SK-MEL-5 (cell line): ENCODE results near the gene MRPS33. TPM values are rescaled to one million over a fixed set of nuclear protein-coding genes. Genes with fewer than 3 reads are reported as not detected.
A peak's percentile ranks its signal among the peaks of the same experiment; 100 is the strongest.

ENCODE experiments used
- DNase-seq: peaks from one replicate; pipeline ENCODE4 v3.0.0-alpha.2; 2016; ENCODE audit warnings: low read depth, low spot score
- in situ Hi-C: cut with HindIII; loops from 2 replicates; pipeline ENCODE4 v1.10.0; 2016; ENCODE audit warnings: low sequenced_read_pairs, high pct_unique_total_duplicates, low pct_unique_long_range_greater_than_20kb
- total RNA-seq: library from RNA; depleted of rRNA; stranded (reverse); fragments of >200 nt; shearing (Covaris generic); gene quantifications from 2 replicates; pipeline ENCODE4 v1.2.3, GENCODE V29; 2014

Gene MRPS33
- total RNA-seq, 1 experiment from 2014 or later, result 136 TPM

DNA sequence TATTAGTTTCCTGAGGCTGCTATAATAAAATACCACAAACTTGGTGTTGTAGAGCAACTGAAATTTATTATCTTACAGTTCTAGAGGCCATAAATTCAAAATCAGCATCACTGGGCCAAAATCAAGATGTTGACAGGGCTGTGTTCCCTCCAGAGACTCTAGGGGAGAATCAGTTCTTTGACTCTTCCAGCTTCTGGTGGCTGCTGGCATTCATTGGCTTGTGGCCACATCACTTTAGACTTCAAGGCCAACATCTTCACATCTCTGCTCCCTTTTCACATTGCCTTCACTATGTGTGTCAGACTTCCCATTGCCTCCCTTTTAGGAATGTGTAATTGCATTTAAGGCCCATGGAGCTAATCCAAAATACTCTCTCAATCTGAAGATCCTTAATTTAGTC lies 1.6 kb upstream of the MRPS33 start:
- in situ Hi-C loops, result loop anchor here (25.0 kb wide), 1 partner anchor 521 kb away; no protein-coding TSS in a partner anchor
- no peak for DNase-seq

GRCh38 chr7:141014125-141014523 lies 628 bp downstream of the MRPS33 start:
- in situ Hi-C loops, result loop anchor here (25.0 kb wide), 1 partner anchor 523 kb away; no protein-coding TSS in a partner anchor
- DNase-seq, result no peak

DNA sequence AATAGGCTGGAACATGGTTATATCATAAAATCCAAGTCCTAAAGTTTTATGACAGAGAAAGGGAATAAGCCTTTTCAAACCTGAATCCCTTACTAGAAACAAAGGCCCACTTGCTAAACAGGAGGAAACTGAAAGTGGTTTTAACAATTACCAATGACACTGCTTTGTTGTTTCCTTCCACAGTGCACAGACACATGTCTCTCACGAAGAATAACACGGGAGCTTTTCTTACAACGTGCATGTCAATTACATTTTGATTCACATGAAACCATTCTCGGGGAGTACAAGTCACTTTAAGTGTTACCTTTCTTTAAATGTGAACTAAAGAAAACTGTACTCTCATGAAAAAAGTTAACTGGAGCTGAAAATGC lies 1.4 kb downstream of the MRPS33 start:
- no peak for DNase-seq

GRCh38 chr7:141012696-141013344 lies 1.9 kb downstream of the MRPS33 start:
- in situ Hi-C loops, result loop anchor here (25.0 kb wide), 1 partner anchor 524 kb away; no protein-coding TSS in a partner anchor
- no peak for DNase-seq

More for the DNA sequence above, 1.4 kb downstream of the MRPS33 start:
- in situ Hi-C loops, result loop anchor here (25.0 kb wide), 1 partner anchor 524 kb away; no protein-coding TSS in a partner anchor

- in situ Hi-C loops, result loop anchor here (25.0 kb wide), 1 partner anchor 525 kb away; no protein-coding TSS in a partner anchor
Observed at GRCh38 chr7:141012044-141012685, 2.6 kb downstream of the MRPS33 start.

DNA sequence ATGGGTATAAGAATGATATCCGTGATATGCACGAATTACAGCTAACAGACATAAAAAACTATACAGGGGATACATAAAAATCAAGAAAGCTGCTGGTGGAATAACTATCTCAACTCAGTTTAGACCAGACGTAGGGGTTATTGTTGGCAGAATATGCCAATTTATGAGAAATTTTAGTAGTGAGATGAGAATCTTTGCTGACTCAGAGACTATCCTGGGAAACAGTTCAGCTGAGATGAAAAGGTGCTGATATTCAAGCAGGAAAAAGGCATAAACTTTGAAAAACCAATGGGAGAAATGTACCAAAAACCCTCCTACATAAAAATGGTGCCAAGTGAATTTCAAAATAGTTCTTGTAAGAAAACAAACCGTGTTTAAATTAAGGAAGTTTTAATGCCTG lies 3.3 kb downstream of the MRPS33 start:
- in situ Hi-C loops, result loop anchor here (25.0 kb wide), 1 partner anchor 526 kb away; no protein-coding TSS in a partner anchor
- no peak for DNase-seq

More at GRCh38 chr7:141012044-141012685, 2.6 kb downstream of the MRPS33 start:
- DNase-seq, result peak; percentile 89

DNA sequence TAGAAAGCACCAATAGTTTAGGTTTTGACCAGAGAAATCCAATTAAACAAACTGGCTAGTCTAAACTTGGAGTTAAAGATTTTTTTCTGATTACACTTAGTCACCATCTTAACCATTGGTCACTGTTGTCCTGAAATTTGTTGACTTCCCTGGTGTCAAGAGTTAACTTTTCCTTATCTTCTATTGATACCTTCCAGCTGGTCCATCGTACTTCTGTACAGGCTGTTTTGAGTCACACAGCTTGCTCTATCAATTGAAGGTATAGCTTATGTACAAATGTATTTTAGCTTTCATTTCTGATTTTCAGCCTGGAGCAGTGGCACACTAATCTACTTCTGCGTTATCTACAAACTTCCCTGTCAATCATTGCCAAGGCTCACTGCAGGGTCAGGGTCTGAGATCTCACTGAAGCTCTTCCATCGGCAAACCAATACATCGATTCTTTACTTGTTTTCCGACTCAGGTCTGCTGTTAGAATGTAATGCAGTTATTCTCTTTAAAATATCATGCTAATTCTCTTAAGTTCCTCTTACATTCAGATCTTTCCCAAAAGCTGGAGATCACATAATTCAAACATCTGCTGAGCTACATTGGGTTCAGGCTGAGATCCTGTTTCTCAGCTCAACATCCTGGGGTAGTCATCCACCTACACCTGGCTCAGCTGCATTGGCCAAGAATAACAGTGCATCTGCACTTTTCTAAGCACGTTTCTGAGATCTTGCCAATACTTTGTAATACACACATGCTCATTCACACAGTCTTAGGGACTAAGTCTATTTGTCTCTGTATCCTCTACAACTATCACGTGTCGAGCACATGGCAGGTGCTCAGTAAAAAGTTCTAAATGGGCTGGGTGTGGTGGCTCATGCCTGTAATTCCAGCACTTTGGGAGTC lies 11.3 kb downstream of the MRPS33 start:
- DNase-seq, result no peak
- in situ Hi-C loops, result loop anchor here (25.0 kb wide), 1 partner anchor 534 kb away; no protein-coding TSS in a partner anchor

DNA sequence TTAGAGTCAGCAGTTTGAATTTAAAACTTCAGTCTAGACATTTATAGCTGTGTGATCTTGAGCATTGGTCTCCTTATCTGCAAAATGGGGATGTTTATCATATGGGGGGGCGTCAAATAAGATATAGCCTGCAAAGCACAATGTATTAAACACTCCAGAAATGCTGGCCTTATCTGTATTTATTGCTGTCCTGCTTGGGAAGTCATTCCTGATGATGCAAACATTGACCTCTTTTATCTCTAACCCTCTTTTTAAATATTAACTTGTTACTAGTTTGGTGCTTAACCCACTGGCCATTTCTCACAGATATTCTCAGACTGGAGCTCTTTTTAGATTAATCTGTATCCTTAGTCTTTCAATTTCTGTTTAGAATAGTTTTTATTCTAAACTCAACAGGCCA lies 13.2 kb downstream of the MRPS33 start:
- in situ Hi-C loops, result loop anchor here (25.0 kb wide), 1 partner anchor 536 kb away; no protein-coding TSS in a partner anchor

DNA sequence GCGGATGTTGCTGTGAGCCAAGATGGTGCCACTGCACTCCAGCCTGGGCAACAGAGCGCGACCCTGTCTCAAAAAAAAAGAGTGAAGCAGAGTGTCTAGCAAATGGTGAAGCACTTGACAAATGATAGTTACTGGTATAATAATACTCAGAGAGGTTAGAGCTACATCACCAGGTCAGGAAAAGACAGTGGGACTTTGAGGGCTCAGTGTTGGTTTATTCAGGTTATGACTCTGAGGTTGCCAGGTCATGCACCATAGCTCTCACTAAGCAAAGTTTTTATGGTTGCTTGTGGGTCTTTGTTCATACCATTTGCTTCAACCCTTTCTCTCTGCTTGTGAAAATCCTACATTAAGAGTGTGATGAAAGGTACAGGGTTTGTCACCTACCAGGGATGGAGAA lies 13.6 kb downstream of the MRPS33 start:
- no peak for DNase-seq
- in situ Hi-C loops, result loop anchor here (25.0 kb wide), 1 partner anchor 536 kb away; no protein-coding TSS in a partner anchor

More for the DNA sequence above, 13.2 kb downstream of the MRPS33 start:
- DNase-seq, result no peak

DNA sequence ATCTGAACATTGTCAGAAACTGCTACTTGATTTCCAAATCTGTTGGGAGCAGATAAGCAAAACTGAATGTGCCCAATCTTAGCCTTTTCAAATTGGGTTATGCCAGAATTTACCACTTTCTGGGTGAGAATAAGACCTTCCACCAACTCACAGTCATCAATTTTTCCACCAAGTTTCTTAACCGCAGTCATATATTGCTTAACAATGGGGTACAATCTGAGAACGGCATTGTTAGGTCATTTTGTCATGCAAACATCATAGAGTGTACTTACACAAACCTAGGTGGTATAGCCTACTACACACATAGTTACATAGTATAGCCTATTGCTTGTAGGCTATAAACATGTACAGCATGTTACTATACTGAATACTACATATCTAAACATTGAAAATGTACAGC lies 16.0 kb downstream of the MRPS33 start:
- in situ Hi-C loops, result no loop called here
- no peak for DNase-seq

GRCh38 chr7:140992422-140992821 lies 22.3 kb downstream of the MRPS33 start:
- in situ Hi-C loops, result no loop called here
- DNase-seq, result no peak

DNA sequence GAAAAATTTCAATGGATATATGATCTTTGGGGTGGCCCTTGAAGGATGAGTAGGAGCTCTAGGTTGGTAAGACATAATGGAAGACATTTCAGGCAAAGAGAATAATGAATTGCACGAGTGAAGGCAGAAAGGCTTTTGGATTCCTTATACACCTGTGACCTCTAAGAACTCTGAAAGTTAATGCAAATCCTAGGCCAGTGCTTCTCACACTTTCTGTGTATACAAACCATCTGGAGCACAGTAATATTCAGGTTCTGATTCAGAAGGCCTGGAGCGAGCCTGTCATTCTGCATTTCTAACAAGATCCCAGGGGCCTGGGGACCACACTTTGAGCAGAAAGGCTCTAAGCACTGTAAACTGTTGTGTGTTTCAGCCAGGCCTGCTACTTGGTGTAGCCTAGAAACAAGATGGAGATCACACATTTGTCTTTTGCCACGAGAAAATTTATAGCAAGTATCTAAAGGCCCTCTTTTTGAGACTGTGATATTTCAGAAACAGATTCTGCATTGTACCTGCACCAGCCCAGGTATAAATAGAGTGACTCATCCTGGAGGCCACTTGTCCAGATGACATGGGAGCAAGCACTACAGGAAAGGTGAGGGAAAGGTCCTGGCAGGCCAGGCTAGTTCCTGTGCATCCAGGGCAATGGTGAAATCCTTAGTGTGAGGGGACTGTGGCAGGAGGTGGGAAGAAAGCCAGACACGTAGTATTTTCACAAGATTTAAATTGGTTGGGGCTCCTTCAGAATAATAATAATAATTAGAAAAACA lies 24.4 kb downstream of the MRPS33 start:
- in situ Hi-C loops, result no loop called here
- no peak for DNase-seq

DNA sequence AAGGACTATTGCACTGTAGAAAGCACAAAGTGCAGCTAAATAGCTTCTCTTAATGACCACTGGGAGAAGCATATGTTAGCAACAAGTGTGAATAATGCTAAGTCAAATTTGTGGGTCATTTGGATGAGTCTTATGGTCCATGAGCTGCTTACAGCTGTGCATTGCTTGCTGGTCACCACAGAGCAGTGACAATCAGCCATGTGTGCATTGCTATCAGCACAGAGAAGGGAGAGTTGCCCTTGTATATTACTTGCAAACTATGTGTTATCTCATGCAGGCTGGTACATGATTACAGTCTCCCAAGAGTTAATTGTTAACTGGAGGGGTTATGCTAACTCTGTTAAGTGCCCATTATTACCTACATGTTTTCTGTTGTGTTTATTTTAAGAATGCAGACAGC lies 25.7 kb downstream of the MRPS33 start:
- in situ Hi-C loops, result no loop called here
- DNase-seq, result no peak

DNA sequence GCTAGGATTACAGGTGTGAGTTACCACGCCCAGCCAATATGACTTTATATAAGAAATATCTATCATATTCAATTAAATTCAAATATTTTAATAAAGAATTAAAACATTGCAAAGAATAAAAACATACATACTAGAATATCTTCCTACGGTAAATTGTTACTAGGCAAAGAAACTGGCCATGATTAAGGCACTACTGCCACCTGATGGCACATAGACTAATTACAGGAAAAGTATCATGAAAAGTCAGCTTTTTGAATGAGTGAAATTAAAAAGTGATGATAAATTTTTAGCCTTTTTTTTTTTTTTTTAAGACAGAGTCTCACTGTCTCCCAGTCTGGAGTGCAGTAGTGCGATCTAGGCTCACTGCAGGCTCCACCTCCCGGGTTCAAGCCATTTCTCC lies 30.9 kb downstream of the MRPS33 start:
- DNase-seq, result peak; percentile 54
- in situ Hi-C loops, result no loop called here

- DNase-seq, result no peak
- in situ Hi-C loops, result no loop called here
Observed at GRCh38 chr7:140982508-140982907, 32.2 kb downstream of the MRPS33 start.

DNA sequence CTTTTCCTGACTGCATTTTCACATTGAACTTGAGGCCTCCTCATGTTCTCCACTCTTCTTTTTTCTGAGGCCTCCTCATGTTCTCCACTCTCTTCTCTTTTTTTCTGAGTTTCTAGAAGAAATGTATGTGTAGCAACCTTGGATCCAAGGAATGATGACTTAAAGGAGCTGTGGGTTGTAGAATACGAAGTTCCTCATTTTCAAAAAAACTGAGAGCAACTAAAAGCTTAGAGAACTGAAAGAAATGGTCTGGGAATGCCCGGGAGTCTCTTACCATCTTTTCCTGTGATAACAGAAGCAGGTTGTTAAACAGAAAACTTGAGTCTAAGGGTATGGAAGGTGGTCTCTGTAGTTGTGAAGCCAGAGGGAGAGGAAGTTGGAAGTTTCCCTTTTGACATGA lies 32.8 kb downstream of the MRPS33 start:
- in situ Hi-C loops, result no loop called here
- no peak for DNase-seq

DNA sequence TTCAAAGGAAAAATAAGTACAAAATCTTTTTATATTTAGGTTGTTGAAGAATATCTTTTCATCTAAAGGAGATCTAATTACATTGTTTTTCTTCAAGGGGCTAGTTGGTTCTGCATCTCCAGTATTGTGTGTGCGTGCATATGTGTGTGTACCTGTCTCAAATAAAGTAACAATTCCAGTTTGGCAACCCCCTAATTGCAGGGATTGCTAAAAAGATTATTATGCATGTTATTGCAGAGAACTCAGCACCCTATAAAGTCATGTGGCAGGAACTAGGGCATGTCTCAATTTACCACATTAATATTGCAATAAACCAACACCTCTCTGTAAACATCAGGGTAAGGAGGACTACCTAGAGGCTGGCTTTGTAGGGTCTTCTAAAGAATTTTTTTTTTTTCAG lies 37.0 kb downstream of the MRPS33 start:
- DNase-seq, result no peak
- in situ Hi-C loops, result no loop called here
